Esophagus muscularis mucosa (tissue), 4 donors: ENCODE data around the gene RAD9A. TPM values are rescaled to one million over a fixed set of nuclear protein-coding genes. Genes with fewer than 3 reads are reported as not detected.

Experiments
- DNase-seq: peaks from one replicate; pipeline ENCODE4 v3.0.0-alpha.2; 2017; ENCODE audit errors: extremely low spot score
- H3K27ac ChIP-seq, 4 donors: fragments of 200-600 bp; sonication (generic); replicated peaks in 1 of 4; 1 replicate in 3 of 4; 2 replicates in 1 of 4; pipeline ENCODE4 v1.5.1; 2016 to 2019; ENCODE audit warnings: mild to moderate bottlenecking in 1 of 4
- H3K27me3 ChIP-seq, 4 donors: fragments of 200-600 bp; sonication (generic); one replicate each; pipeline versions ENCODE4 v1.5.1 to v1.6.0; 2016 to 2019
- H3K36me3 ChIP-seq, 4 donors: fragments of 200-600 bp; sonication (generic); one replicate each; pipeline ENCODE4 v1.5.1; 2016 to 2019
- H3K4me1 ChIP-seq, 4 donors: fragments of 200-600 bp; sonication (generic); one replicate each; pipeline ENCODE4 v1.5.1; 2016 to 2019
- H3K4me3 ChIP-seq, 4 donors: fragments of 200-600 bp; sonication (generic); 1 replicate in 2 of 4; 2 replicates in 2 of 4; pipeline ENCODE4 v1.5.1; 2016 to 2019; ENCODE audit warnings: mild to moderate bottlenecking in 4 of 4, moderate library complexity in 1 of 4
- H3K9me3 ChIP-seq, 4 donors: fragments of 200-600 bp; sonication (generic); 1 replicate in 3 of 4; 2 replicates in 1 of 4; pipeline ENCODE4 v1.5.1; 2016 to 2019
- EP300 ChIP-seq: sonication (generic); formaldehyde crosslinking; IDR thresholded peaks from one replicate; pipeline ENCODE4 v1.6.1; 2017; ENCODE audit warnings: antibody characterized with exemption
- POLR2A ChIP-seq: fragments of 450-650 bp; IDR thresholded peaks from one replicate; pipeline ENCODE4 v1.6.1; 2017; ENCODE audit warnings: antibody characterized with exemption, moderate library complexity, mild to moderate bottlenecking, low read depth
- POLR2AphosphoS5 ChIP-seq, 2 donors: sonication (generic); formaldehyde crosslinking; IDR thresholded peaks; one replicate each; pipeline ENCODE4 v1.6.1; 2017; ENCODE audit warnings: antibody characterized with exemption in 2 of 2
- WGBS: methylation state at CpG from one replicate; pipeline ENCODE4 v1.1.5; 2018; 5-methylcytosine and 5-hydroxymethylcytosine counted together
- intact Hi-C: fragments of 100-400 bp; cut with DNase I; formaldehyde crosslinking; loops from one replicate; pipeline ENCODE4 v1.15.1; 2023
- total RNA-seq, 4 donors: library from RNA; depleted of rRNA; stranded (reverse); fragments of >200 nt; gene quantifications; one replicate each; pipeline versions ENCODE4 v1.1.0 to v1.2.1, GENCODE V29; 2016
- TF ChIP-seq, protein P1 (sequence below), 3 experiments: fragments of 200-600 bp in 2 of 3; fragments of 450-650 bp in 1 of 3; sonication (generic) in 2 of 3; IDR thresholded peaks; one replicate each; pipeline ENCODE4 v1.5.1; 2017 to 2019; ENCODE audit warnings: antibody characterized with exemption in 3 of 3, mild to moderate bottlenecking in 2 of 3, moderate library complexity in 1 of 3

Gene RAD9A
- total RNA-seq, 4 donors from 2014 or later, result 10.7 to 16.7 (median 12.7) TPM

DNA sequence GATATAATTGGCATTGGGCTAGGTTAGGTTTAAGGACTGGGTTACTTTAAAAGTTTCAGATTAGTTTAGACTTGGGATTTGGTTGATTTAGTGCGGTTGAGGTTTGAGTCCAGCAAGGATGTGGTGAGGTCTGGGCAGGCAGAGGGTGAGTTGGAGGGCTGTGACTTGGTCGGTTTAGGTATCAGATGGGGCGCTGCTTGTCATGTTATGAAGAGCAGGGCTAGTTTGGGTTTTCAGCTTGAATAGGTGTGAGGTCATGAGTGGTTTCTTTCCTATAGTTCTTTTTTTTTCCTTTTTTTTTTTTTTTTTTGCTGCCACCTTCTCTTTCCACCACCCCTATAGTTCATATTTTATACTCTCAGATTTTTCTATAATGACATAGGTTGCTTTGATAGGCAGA lies 23.2 kb upstream of the RAD9A start:
- 74% methylated on average over 3 of the region's 3 CpGs for WGBS
- Histone ChIP-seq H3K4me1 (peaks cover 49 to 84% (median 80%) of the 10 kb centered on the region in 4 donors), H3K9me3 (no peaks in the 10 kb centered on the region), H3K36me3 (peaks cover 0 to 16% (median 13%) of the 10 kb centered on the region in 4 donors), H3K27ac (peak overlapping the region; percentile 98 to 99 (median 99)), H3K4me3 (no peak overlapping the region), H3K27me3 (no peaks in the 10 kb centered on the region)
- DNase-seq, result no peak
- TF ChIP-seq, protein P1, sequence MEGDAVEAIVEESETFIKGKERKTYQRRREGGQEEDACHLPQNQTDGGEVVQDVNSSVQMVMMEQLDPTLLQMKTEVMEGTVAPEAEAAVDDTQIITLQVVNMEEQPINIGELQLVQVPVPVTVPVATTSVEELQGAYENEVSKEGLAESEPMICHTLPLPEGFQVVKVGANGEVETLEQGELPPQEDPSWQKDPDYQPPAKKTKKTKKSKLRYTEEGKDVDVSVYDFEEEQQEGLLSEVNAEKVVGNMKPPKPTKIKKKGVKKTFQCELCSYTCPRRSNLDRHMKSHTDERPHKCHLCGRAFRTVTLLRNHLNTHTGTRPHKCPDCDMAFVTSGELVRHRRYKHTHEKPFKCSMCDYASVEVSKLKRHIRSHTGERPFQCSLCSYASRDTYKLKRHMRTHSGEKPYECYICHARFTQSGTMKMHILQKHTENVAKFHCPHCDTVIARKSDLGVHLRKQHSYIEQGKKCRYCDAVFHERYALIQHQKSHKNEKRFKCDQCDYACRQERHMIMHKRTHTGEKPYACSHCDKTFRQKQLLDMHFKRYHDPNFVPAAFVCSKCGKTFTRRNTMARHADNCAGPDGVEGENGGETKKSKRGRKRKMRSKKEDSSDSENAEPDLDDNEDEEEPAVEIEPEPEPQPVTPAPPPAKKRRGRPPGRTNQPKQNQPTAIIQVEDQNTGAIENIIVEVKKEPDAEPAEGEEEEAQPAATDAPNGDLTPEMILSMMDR (IDR thresholded peaks at IDR 0.05), result no peak
- TF ChIP-seq EP300 (no peak), POLR2A (no peak), POLR2AphosphoS5 (IDR thresholded peaks at IDR 0.05) (no peak)
- intact Hi-C loops, result no loop called here

DNA sequence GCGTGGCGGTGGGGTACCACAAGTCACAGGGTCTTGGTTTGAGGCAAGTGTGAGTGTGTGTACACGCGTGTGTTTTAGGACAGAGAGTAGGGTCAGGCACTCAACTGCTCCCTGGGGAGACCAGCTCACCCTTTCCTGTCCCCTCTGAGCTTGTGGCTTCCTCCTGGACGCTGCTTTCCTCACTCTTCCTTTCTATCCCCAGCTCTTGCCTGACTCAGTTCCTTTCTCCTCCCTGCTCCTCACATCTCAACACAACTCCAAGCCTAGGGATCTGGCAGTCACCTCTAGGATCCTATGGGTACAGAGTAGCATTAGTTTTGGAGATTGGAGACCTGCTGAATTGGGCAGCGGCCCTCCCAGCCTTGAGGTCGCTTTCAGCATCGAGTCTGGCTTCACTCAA lies 22.5 kb upstream of the RAD9A start:
- H3K4me3 ChIP-seq, result no peak overlapping the region
- peak overlapping the region; percentile 98 to 99 (median 99) for H3K27ac ChIP-seq
- no peak for DNase-seq
- H3K4me1 ChIP-seq, result peaks cover 55 to 90% (median 87%) of the 10 kb centered on the region in 4 donors
- TF ChIP-seq POLR2A, result no peak
- TF ChIP-seq EP300, result no peak
- TF ChIP-seq, protein P1 (IDR thresholded peaks at IDR 0.05), result no peak
- no peak for TF ChIP-seq POLR2AphosphoS5 (IDR thresholded peaks at IDR 0.05)
- H3K27me3 ChIP-seq, result no peaks in the 10 kb centered on the region
- intact Hi-C loops, result no loop called here
- no peaks in the 10 kb centered on the region for H3K9me3 ChIP-seq
- WGBS, result 75% methylated on average over 8 of the region's 8 CpGs
- peaks cover 0 to 11% (median 10%) of the 10 kb centered on the region in 4 donors for H3K36me3 ChIP-seq

DNA sequence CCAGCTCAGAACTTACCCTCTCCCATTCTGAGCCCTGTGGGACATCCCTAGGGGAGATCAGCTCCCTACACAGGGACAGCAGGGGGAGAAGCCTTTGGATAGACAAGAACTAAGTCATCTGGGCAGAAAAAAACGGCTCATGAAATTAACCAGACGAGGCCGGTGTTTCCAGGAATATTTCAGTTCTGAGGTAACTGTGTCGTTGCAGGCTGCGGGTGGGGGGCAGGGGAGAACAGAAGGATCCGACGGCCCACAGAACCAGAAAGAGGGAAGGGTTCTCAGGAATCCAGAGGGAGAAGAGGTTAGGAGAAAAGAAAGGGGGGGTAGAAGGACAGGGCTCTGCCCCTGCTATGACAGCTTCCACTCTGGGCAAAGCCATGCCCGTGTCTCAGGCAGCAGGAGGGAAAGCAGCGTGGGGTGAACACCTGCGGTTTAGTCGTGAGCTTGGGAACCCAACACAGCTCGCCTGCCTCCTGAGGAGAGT lies 21.9 kb upstream of the RAD9A start:
- TF ChIP-seq POLR2AphosphoS5 (IDR thresholded peaks at IDR 0.05), result peak; percentile 27 to 69
- TF ChIP-seq, protein P1 (IDR thresholded peaks at IDR 0.05), result no peak
- H3K36me3 ChIP-seq, result peaks cover 0 to 6% (median 5%) of the 10 kb centered on the region in 4 donors
- H3K4me3 ChIP-seq, result peak overlapping the region; percentile 25 to 94 (median 80)
- DNase-seq, result no peak
- no peaks in the 10 kb centered on the region for H3K9me3 ChIP-seq
- intact Hi-C loops, result no loop called here
- WGBS, result 46% methylated on average over 12 of the region's 12 CpGs
- peak overlapping the region; percentile 98 to 99 (median 99) for H3K27ac ChIP-seq
- H3K4me1 ChIP-seq, result peaks cover 61 to 92% (median 89%) of the 10 kb centered on the region in 4 donors
- H3K27me3 ChIP-seq, result no peaks in the 10 kb centered on the region

DNA sequence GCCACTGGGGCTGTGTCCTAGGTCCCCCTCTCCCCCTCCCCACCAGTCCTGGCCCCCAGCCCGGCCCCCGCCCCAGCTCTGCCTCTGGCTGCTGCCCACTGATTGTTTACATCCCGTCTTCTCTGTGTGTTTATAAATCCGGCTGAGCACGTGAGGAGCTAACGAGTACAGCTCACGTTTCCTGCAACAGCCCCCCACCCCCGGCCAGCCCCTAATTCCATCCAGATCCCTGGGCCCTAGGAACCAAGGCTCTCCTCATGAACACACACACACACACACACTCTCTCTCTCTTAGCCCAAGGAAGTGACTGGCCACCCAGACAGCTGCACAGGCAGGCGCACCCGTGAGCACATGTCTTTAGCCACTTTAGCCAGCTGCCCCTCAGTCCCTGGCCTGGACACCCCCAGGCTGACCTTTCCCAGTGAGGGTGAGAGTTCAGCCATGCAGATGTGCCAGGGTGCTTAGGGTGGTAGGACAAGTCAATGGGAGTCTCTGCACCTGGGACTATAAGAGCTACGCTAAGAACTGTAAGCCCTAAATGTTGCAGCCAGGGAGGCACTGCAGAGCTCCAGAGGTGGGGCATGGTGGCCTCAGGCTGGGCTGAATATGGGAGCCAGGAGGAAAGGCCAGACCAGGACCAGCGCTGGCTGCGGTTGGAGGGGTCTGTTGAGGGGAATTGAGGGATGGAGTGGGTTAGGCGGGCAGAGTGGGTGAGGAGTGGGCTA lies 21.3 kb upstream of the RAD9A start:
- no peaks in the 10 kb centered on the region for H3K27me3 ChIP-seq
- peak overlapping the region; percentile 25 to 94 (median 80) for H3K4me3 ChIP-seq
- intact Hi-C loops, result no loop called here
- no peaks in the 10 kb centered on the region for H3K36me3 ChIP-seq
- WGBS, result 49% methylated on average over 10 of the region's 14 CpGs
- H3K4me1 ChIP-seq, result peaks cover 62 to 92% (median 89%) of the 10 kb centered on the region in 4 donors
- H3K27ac ChIP-seq, result peak overlapping the region; percentile 98 to 99 (median 99)
- H3K9me3 ChIP-seq, result no peaks in the 10 kb centered on the region
- no peak for DNase-seq
- TF ChIP-seq POLR2A, result no peak
- no peak for TF ChIP-seq POLR2AphosphoS5 (IDR thresholded peaks at IDR 0.05)
- TF ChIP-seq EP300, result no peak
- TF ChIP-seq, protein P1 (IDR thresholded peaks at IDR 0.05), result no peak
